Mesenchymal stem cell (in vitro differentiated cells and primary cell): ENCODE measurements around the gene PGC.

Experiments
- DNase-seq: peaks from one replicate; pipeline ENCODE4 v3.0.0-alpha.2; 2013
- H2AFZ ChIP-seq: one replicate; pipeline ENCODE4 v1.6.1; 2013; ENCODE audit warnings: low read depth, mild to moderate bottlenecking, control low read depth, inconsistent platforms, low read length, moderate library complexity
- H2AK5ac ChIP-seq: 2 replicates; pipeline ENCODE4 v1.6.1; 2013; ENCODE audit warnings: low read length, moderate library complexity, mild to moderate bottlenecking, inconsistent platforms; ENCODE audit not compliant: severe bottlenecking
- H2BK120ac ChIP-seq: one replicate; pipeline ENCODE4 v1.6.1; 2013; ENCODE audit warnings: low read depth, mild to moderate bottlenecking, inconsistent platforms, low read length, moderate library complexity
- H2BK12ac ChIP-seq, 2 experiments: one replicate each; pipeline ENCODE4 v1.6.1; 2013; ENCODE audit warnings: inconsistent platforms in 2 of 2, low read length in 2 of 2, mild to moderate bottlenecking in 2 of 2, moderate library complexity in 2 of 2, control low read depth in 1 of 2
- H2BK15ac ChIP-seq: one replicate; pipeline ENCODE4 v1.6.1; 2013; ENCODE audit warnings: mild to moderate bottlenecking, low read depth, inconsistent platforms; ENCODE audit not compliant: poor library complexity, severe bottlenecking
- H2BK5ac ChIP-seq: 2 replicates; pipeline ENCODE4 v1.6.1; 2013; ENCODE audit warnings: low read depth, mild to moderate bottlenecking, low read length, control low read depth, inconsistent platforms; ENCODE audit not compliant: poor library complexity, severe bottlenecking
- H3K14ac ChIP-seq, 2 experiments: one replicate each; pipeline ENCODE4 v1.6.1; 2013; ENCODE audit warnings: inconsistent platforms in 2 of 2, low read length in 2 of 2, control low read depth in 1 of 2, mild to moderate bottlenecking in 1 of 2, moderate library complexity in 1 of 2
- H3K18ac ChIP-seq, 2 experiments: one replicate each; pipeline ENCODE4 v1.6.1; 2013; ENCODE audit warnings: inconsistent platforms in 2 of 2, low read length in 2 of 2, control low read depth in 1 of 2, low read depth in 1 of 2, mild to moderate bottlenecking in 1 of 2
- H3K23ac ChIP-seq, 2 experiments: one replicate each; pipeline ENCODE4 v1.6.1; 2013; ENCODE audit warnings: inconsistent platforms in 2 of 2, low read length in 2 of 2, mild to moderate bottlenecking in 2 of 2, moderate library complexity in 2 of 2, control low read depth in 1 of 2
- H3K27ac ChIP-seq: 2 replicates; pipeline ENCODE4 v1.5.1; 2013; ENCODE audit warnings: mild to moderate bottlenecking, moderate library complexity, low read length, control low read depth, inconsistent platforms; ENCODE audit not compliant: poor library complexity, severe bottlenecking
- H3K27me3 ChIP-seq, 2 experiments: 2 replicates each; pipeline versions ENCODE4 v1.6.1 to v1.7.0; 2013; ENCODE audit warnings: low read length in 2 of 2, mild to moderate bottlenecking in 2 of 2, moderate library complexity in 2 of 2, control low read depth in 1 of 2, inconsistent platforms in 1 of 2; ENCODE audit not compliant: control insufficient read depth in 1 of 2, insufficient read depth in 1 of 2
- H3K36me3 ChIP-seq, 2 experiments: 2 replicates each; pipeline versions ENCODE4 v1.6.1 to v1.7.0; 2013; ENCODE audit warnings: low read length in 2 of 2, control low read depth in 1 of 2, inconsistent platforms in 1 of 2, low read depth in 1 of 2, mild to moderate bottlenecking in 1 of 2; ENCODE audit not compliant: insufficient read depth in 2 of 2, control insufficient read depth in 1 of 2
- H3K4ac ChIP-seq, 2 experiments: one replicate each; pipeline ENCODE4 v1.6.1; 2013; ENCODE audit warnings: inconsistent platforms in 2 of 2, low read length in 2 of 2, mild to moderate bottlenecking in 2 of 2, moderate library complexity in 2 of 2, control low read depth in 1 of 2, low read depth in 1 of 2
- H3K4me1 ChIP-seq: 2 replicates; pipeline ENCODE4 v1.6.1; 2013; ENCODE audit warnings: low read depth, low read length, control low read depth; ENCODE audit not compliant: control insufficient read depth, insufficient read depth
- H3K4me2 ChIP-seq: 2 replicates; pipeline ENCODE4 v1.6.1; 2013; ENCODE audit warnings: low read length, mild to moderate bottlenecking, inconsistent platforms; ENCODE audit not compliant: poor library complexity, severe bottlenecking
- H3K4me3 ChIP-seq, 2 experiments: 2 replicates each; pipeline versions ENCODE4 v1.5.1 to v1.7.0; 2013; ENCODE audit warnings: low read length in 2 of 2, mild to moderate bottlenecking in 2 of 2, control low read depth in 1 of 2, low read depth in 1 of 2; ENCODE audit not compliant: insufficient read depth in 1 of 2
- H3K79me1 ChIP-seq: replicated peaks from 2 replicates; pipeline ENCODE4 v1.6.1; 2013; ENCODE audit warnings: mild to moderate bottlenecking, control low read depth, low read length, inconsistent platforms; ENCODE audit not compliant: poor library complexity, severe bottlenecking
- H3K9ac ChIP-seq: 2 replicates; pipeline ENCODE4 v1.7.0; 2013; ENCODE audit warnings: mild to moderate bottlenecking, low read length, moderate library complexity
- H3K9me3 ChIP-seq: 2 replicates; pipeline ENCODE4 v1.7.0; 2013; ENCODE audit warnings: mild to moderate bottlenecking, low read length; ENCODE audit not compliant: control insufficient read depth
- H4K8ac ChIP-seq: one replicate; pipeline ENCODE4 v1.6.1; 2013; ENCODE audit warnings: inconsistent platforms, mild to moderate bottlenecking, low read length, moderate library complexity
- H4K91ac ChIP-seq: one replicate; pipeline ENCODE4 v1.6.1; 2013; ENCODE audit warnings: mild to moderate bottlenecking, low read length, inconsistent platforms
- WGBS: methylation state at CpG from one replicate; pipeline ENCODE4 v1.1.7; 2013; ENCODE audit warnings: mixed read lengths; 5-methylcytosine and 5-hydroxymethylcytosine counted together

The PGC gene

GRCh38 chr6:41716516-41717391 lies 30.4 kb downstream of the PGC start:
- Histone ChIP-seq H3K4me2 (no peak overlapping the region), H2BK12ac (peak overlapping the region in 1 of 2 experiments; percentile 45), H3K9ac (no peak overlapping the region), H3K27me3 (no peaks in the 10 kb centered on the region), H3K23ac (peak overlapping the region in 1 of 2 experiments; percentile 2), H3K4me1 (peaks cover 52% of the 10 kb centered on the region), H4K91ac (no peak overlapping the region), H2AK5ac (no peak overlapping the region), H4K8ac (no peak overlapping the region), H3K4ac (no peak overlapping the region), H2AFZ (no peak overlapping the region), H3K36me3 (peaks cover 0 to 6% of the 10 kb centered on the region in 2 experiments), H3K14ac (peak overlapping the region in 1 of 2 experiments; percentile 1), H3K79me1 (peaks cover 37% of the 10 kb centered on the region), H2BK15ac (no peak overlapping the region), H3K4me3 (no peak overlapping the region), H2BK5ac (no peak overlapping the region), H3K27ac (no peak overlapping the region), H3K18ac (peak overlapping the region in 1 of 2 experiments; percentile 67), H2BK120ac (no peak overlapping the region), H3K9me3 (no peaks in the 10 kb centered on the region)
- DNase-seq, result peak; percentile 63
- 94% methylated on average over 11 of the region's 11 CpGs for WGBS

GRCh38 chr6:41715795-41716515 lies 31.2 kb downstream of the PGC start:
- Histone ChIP-seq H2BK12ac (peak overlapping the region in 1 of 2 experiments; percentile 45), H3K18ac (peak overlapping the region in 1 of 2 experiments; percentile 25), H3K4me2 (no peak overlapping the region), H3K14ac (peak overlapping the region in 1 of 2 experiments; percentile 27), H4K8ac (no peak overlapping the region), H3K27me3 (no peaks in the 10 kb centered on the region), H2BK120ac (no peak overlapping the region), H3K9me3 (no peaks in the 10 kb centered on the region), H2AFZ (no peak overlapping the region), H3K79me1 (peaks cover 39% of the 10 kb centered on the region), H2BK15ac (peak overlapping the region; percentile 34), H3K23ac (no peak overlapping the region), H4K91ac (peak overlapping the region; percentile 35), H3K9ac (no peak overlapping the region), H2AK5ac (peak overlapping the region; percentile 37), H3K36me3 (peaks cover 0 to 11% of the 10 kb centered on the region in 2 experiments), H3K4me3 (no peak overlapping the region), H3K27ac (no peak overlapping the region), H3K4me1 (peaks cover 55% of the 10 kb centered on the region), H2BK5ac (no peak overlapping the region), H3K4ac (no peak overlapping the region)
- no peak for DNase-seq
- WGBS, result 84% methylated on average over 4 of the region's 5 CpGs

DNA sequence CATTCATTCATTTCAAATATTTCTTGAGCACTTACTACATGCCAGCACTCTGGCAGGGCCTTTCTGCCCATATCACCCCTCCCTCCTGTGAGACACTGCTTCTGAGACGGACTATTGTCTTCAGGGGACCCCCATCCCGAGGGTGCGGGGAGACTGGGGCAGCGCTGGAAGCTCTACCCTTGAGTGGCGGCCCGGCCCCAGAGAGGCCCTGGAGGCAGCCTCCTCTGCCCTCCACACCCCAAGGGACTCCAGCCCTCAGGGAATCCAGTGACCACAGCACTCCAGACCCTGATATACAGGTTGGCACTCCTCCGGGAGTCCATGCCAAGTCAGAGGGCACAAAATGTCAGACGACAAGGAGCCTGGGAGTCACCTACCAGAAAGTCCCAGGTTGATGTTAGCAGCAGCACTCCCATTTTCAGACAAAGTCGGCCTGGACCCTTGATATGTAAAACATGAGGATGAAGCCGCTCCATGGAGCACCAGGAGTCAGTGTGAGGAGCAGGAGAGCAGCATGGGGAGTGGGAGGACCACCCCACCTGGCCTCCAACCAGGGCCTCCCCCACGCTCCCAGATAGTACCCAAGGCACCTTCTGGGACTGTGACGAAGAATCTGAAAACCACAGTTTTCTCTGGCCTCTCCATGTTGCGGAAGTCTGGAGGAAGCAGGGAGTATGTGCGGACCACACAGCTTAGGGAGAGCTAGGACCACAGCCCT lies 32.5 kb downstream of the PGC start:
- 94% methylated on average over 14 of the region's 14 CpGs for WGBS
- no peak overlapping the region for H3K9ac ChIP-seq
- H3K14ac ChIP-seq, result no peak overlapping the region
- H4K91ac ChIP-seq, result no peak overlapping the region
- H3K36me3 ChIP-seq, result peaks cover 0 to 11% of the 10 kb centered on the region in 2 experiments
- H2BK12ac ChIP-seq, result no peak overlapping the region
- H2BK5ac ChIP-seq, result no peak overlapping the region
- no peak overlapping the region for H4K8ac ChIP-seq
- H2BK120ac ChIP-seq, result no peak overlapping the region
- no peak overlapping the region for H2AFZ ChIP-seq
- no peak overlapping the region for H3K23ac ChIP-seq
- no peak overlapping the region for H3K18ac ChIP-seq
- H3K4me1 ChIP-seq, result peaks cover 46% of the 10 kb centered on the region
- H3K27me3 ChIP-seq, result no peaks in the 10 kb centered on the region
- H3K79me1 ChIP-seq, result peaks cover 39% of the 10 kb centered on the region
- no peaks in the 10 kb centered on the region for H3K9me3 ChIP-seq
- H2BK15ac ChIP-seq, result no peak overlapping the region
- H2AK5ac ChIP-seq, result no peak overlapping the region
- no peak overlapping the region for H3K4me2 ChIP-seq
- no peak overlapping the region for H3K4me3 ChIP-seq
- no peak overlapping the region for H3K27ac ChIP-seq
- DNase-seq, result no peak
- H3K4ac ChIP-seq, result no peak overlapping the region
